NCI-H2227 (cell line): ENCODE data around the gene KRT85.

Experiments used
- DNase-seq: peaks from one replicate; lab custom pipeline; 2025; ENCODE audit not compliant: unreplicated experiment; lab: John Stamatoyannopoulos, UW

Gene KRT85

GRCh38 chr12:52395761-52396434, 28.6 kb upstream of the KRT85 start:
- DNase-seq: no peak

GRCh38 chr12:52394836-52395405, 27.6 kb upstream of the KRT85 start:
- no peak for DNase-seq

- no peak for DNase-seq
These were observed 25.3 kb upstream of the KRT85 start for GRCh38 chr12:52392465-52393007.

GRCh38 chr12:52391618-52392002, 24.3 kb upstream of the KRT85 start:
- DNase-seq: peak; percentile 19

- no peak for DNase-seq
These were observed 23.7 kb upstream of the KRT85 start for GRCh38 chr12:52390739-52391617.

- DNase-seq: no peak
These were observed 22.3 kb upstream of the KRT85 start for GRCh38 chr12:52389313-52390207.

GRCh38 chr12:52387859-52388258, 20.6 kb upstream of the KRT85 start:
- DNase-seq: no peak

GRCh38 chr12:52385226-52385702, 18.0 kb upstream of the KRT85 start, which contains the start of gene KRT84:
Gene KRT84, minus strand, starts transcription at chr12:52385652. Its CDS starts 67 bp downstream, at chr12:52385585.
- DNase-seq: no peak

GRCh38 chr12:52383331-52383730, 16.1 kb upstream of the KRT85 start:
- no peak for DNase-seq

- no peak for DNase-seq
These were observed 15.6 kb upstream of the KRT85 start for GRCh38 chr12:52382854-52383253.

- no peak for DNase-seq
These were observed 13.9 kb upstream of the KRT85 start for GRCh38 chr12:52381206-52381605.

GRCh38 chr12:52380271-52380694, 13.0 kb upstream of the KRT85 start:
- DNase-seq: no peak

- no peak for DNase-seq
These were observed 12.3 kb upstream of the KRT85 start for GRCh38 chr12:52379536-52379935.

GRCh38 chr12:52378091-52378490, 10.8 kb upstream of the KRT85 start:
- DNase-seq: no peak

- no peak for DNase-seq
These were observed 10.0 kb upstream of the KRT85 start for GRCh38 chr12:52377266-52377665.

GRCh38 chr12:52372216-52373154, 5.2 kb upstream of the KRT85 start:
- DNase-seq: peak; percentile 76

- no peak for DNase-seq
These were observed 4.4 kb upstream of the KRT85 start for GRCh38 chr12:52371716-52372115.

- no peak for DNase-seq
These were observed 3.8 kb upstream of the KRT85 start for GRCh38 chr12:52370926-52371608.

- no peak for DNase-seq
These were observed 2.5 kb upstream of the KRT85 start for GRCh38 chr12:52369809-52370208.
